HFFc6 (cell line): ENCODE measurements around the gene ARL13B. TPM values are rescaled to one million over a fixed set of nuclear protein-coding genes. Genes with fewer than 3 reads are reported as not detected.

Experiments used
- DNase-seq: peaks from one replicate; pipeline ENCODE4 v3.0.0-alpha.2; 2018
- H3K27ac Mint-ChIP-seq: 2 replicates; pipeline ENCODE4 v1.8.0; 2020; ENCODE audit warnings: mild to moderate bottlenecking, mixed read lengths
- H3K27me3 Mint-ChIP-seq: 2 replicates; pipeline ENCODE4 v1.8.0; 2021; ENCODE audit warnings: mild to moderate bottlenecking, moderate library complexity, mixed read lengths; ENCODE audit not compliant: insufficient read depth
- H3K36me3 Mint-ChIP-seq: 2 replicates; pipeline ENCODE4 v1.8.0; 2021; ENCODE audit warnings: low read depth, mixed read lengths
- H3K4me1 Mint-ChIP-seq: 2 replicates; pipeline ENCODE4 v1.8.0; 2020; ENCODE audit warnings: low read depth, mixed read lengths
- H3K4me3 Mint-ChIP-seq: 2 replicates; pipeline ENCODE4 v1.8.0; 2020; ENCODE audit warnings: mild to moderate bottlenecking, moderate library complexity, mixed read lengths
- H3K9me3 Mint-ChIP-seq: 2 replicates; pipeline ENCODE4 v1.8.0; 2020; ENCODE audit warnings: mild to moderate bottlenecking, mixed read lengths
- CTCF ChIP-seq: fragments of 200-600 bp; sonication (generic); IDR thresholded peaks from 2 replicates; pipeline ENCODE4 v1.5.0; 2021; ENCODE audit warnings: antibody characterized with exemption, mild to moderate bottlenecking
- total RNA-seq, 6 experiments: library from RNA; stranded (reverse); fragmentation: NEBNext Ultra II Directional; extraction: Animal tissue kit (Norgen Biotek cat#: 25700); gene quantifications; 2 replicates in 1 of 6; 3 replicates in 5 of 6; pipeline ENCODE4 v1.2.3, GENCODE V29; 2021

ARL13B gene
- total RNA-seq, 6 experiments from 2014 or later: 5.0 to 10.6 (median 8.5) TPM

GRCh38 chr3:94012185-94012584 is 32.2 kb downstream of the ARL13B start:
- Mint-ChIP-seq H3K9me3 (no peaks in the 10 kb centered on the region), H3K4me1 (no peaks in the 10 kb centered on the region), H3K4me3 (no peak overlapping the region)

GRCh38 chr3:94015025-94015424 is 35.1 kb downstream of the ARL13B start:
- Mint-ChIP-seq H3K27me3 (no peaks in the 10 kb centered on the region), H3K36me3 (peaks cover 5% of the 10 kb centered on the region; the same call in 1 of the 2 replicates), H3K4me1 (no peaks in the 10 kb centered on the region), H3K27ac (no peak overlapping the region), H3K4me3 (no peak overlapping the region), H3K9me3 (no peaks in the 10 kb centered on the region)
- DNase-seq: no peak
- no peak for TF ChIP-seq CTCF

More at GRCh38 chr3:94012185-94012584, 32.2 kb downstream of the ARL13B start:
- DNase-seq: no peak
- Mint-ChIP-seq H3K27me3 (no peaks in the 10 kb centered on the region), H3K27ac (no peak overlapping the region), H3K36me3 (peaks cover 5% of the 10 kb centered on the region; the same call in 1 of the 2 replicates)
- TF ChIP-seq CTCF: no peak

- Mint-ChIP-seq H3K9me3 (no peaks in the 10 kb centered on the region), H3K27me3 (no peaks in the 10 kb centered on the region; the same call in 1 of the 2 replicates), H3K4me3 (no peak overlapping the region), H3K36me3 (peaks cover 4% of the 10 kb centered on the region; the same call in 1 of the 2 replicates), H3K4me1 (peaks cover 7% of the 10 kb centered on the region), H3K27ac (no peak overlapping the region)
- no peak for DNase-seq
- no peak for TF ChIP-seq CTCF
Measured at GRCh38 chr3:94019659-94020058, 39.7 kb downstream of the ARL13B start.

GRCh38 chr3:94020293-94020692 is 40.3 kb downstream of the ARL13B start:
- no peak for DNase-seq
- no peaks in the 10 kb centered on the region for H3K36me3 Mint-ChIP-seq
- no peak for TF ChIP-seq CTCF
- peaks cover 7% of the 10 kb centered on the region for H3K4me1 Mint-ChIP-seq
- no peak overlapping the region for H3K27ac Mint-ChIP-seq
- H3K4me3 Mint-ChIP-seq: no peak overlapping the region
- no peaks in the 10 kb centered on the region for H3K9me3 Mint-ChIP-seq
- no peaks in the 10 kb centered on the region; the same call in 1 of the 2 replicates for H3K27me3 Mint-ChIP-seq

- Mint-ChIP-seq H3K27ac (peak overlapping the region; percentile 27), H3K4me3 (no peak overlapping the region), H3K36me3 (no peaks in the 10 kb centered on the region), H3K9me3 (no peaks in the 10 kb centered on the region), H3K4me1 (peaks cover 7% of the 10 kb centered on the region), H3K27me3 (no peaks in the 10 kb centered on the region; the same call in 1 of the 2 replicates)
- TF ChIP-seq CTCF: no peak
- DNase-seq: no peak
Measured at GRCh38 chr3:94024385-94024784, 44.4 kb downstream of the ARL13B start.

GRCh38 chr3:94026623-94027022 is 46.7 kb downstream of the ARL13B start:
- peaks cover 8% of the 10 kb centered on the region for H3K4me1 Mint-ChIP-seq
- no peaks in the 10 kb centered on the region for H3K36me3 Mint-ChIP-seq
- no peaks in the 10 kb centered on the region; the same call in 1 of the 2 replicates for H3K27me3 Mint-ChIP-seq
- H3K4me3 Mint-ChIP-seq: no peak overlapping the region
- no peaks in the 10 kb centered on the region for H3K9me3 Mint-ChIP-seq
- no peak for DNase-seq
- no peak for TF ChIP-seq CTCF
- H3K27ac Mint-ChIP-seq: no peak overlapping the region
